DMS53 treated with DMSO at 0.1 percent for 48 hours (cell line): ENCODE measurements around the gene UTP11.

ENCODE experiments used
- DNase-seq: peaks from one replicate; lab custom pipeline; 2025; ENCODE audit not compliant: unreplicated experiment; lab: John Stamatoyannopoulos, UW

The UTP11 gene

GRCh38 chr1:38068220-38068979, 55.9 kb downstream of the UTP11 start:
- DNase-seq, result no peak

- DNase-seq, result no peak
Observed at GRCh38 chr1:38068980-38069340, 56.4 kb downstream of the UTP11 start.

GRCh38 chr1:38071312-38072256, 59.0 kb downstream of the UTP11 start:
- no peak for DNase-seq

GRCh38 chr1:38072858-38073257, 60.3 kb downstream of the UTP11 start:
- no peak for DNase-seq

- DNase-seq, result no peak
Observed at GRCh38 chr1:38073534-38074301, 61.2 kb downstream of the UTP11 start.

GRCh38 chr1:38074302-38074677, 61.8 kb downstream of the UTP11 start:
- DNase-seq, result no peak
